ENCODE results near the gene DMGDH. TPM values are rescaled to one million over a fixed set of nuclear protein-coding genes. Genes with fewer than 3 reads are reported as not detected.
A peak's percentile ranks its signal among the peaks of the same experiment; 100 is the strongest.

DMGDH gene
- total RNA-seq, 1 donor from 2014 or later = not detected

- no peak for DNase-seq (ENCODE audit: extremely low read depth, low read depth, low spot score)
Measured at GRCh38 chr5:78979909-78980308, 89.6 kb downstream of the DMGDH start.

GRCh38 chr5:78979117-78979742 lies 90.2 kb downstream of the DMGDH start:
- DNase-seq (ENCODE audit: extremely low read depth, low read depth, low spot score) = no peak

GRCh38 chr5:78975035-78975434 lies 94.4 kb downstream of the DMGDH start:
- DNase-seq (ENCODE audit: extremely low read depth, low read depth, low spot score) = no peak

GRCh38 chr5:78974601-78975000 lies 94.9 kb downstream of the DMGDH start:
- DNase-seq (ENCODE audit: extremely low read depth, low read depth, low spot score) = no peak

- DNase-seq (ENCODE audit: extremely low read depth, low read depth, low spot score) = no peak
Measured at GRCh38 chr5:78974011-78974410, 95.5 kb downstream of the DMGDH start.

- peak; percentile 85 for DNase-seq (ENCODE audit: extremely low read depth, low read depth, low spot score)
Measured at GRCh38 chr5:78972654-78973428, 96.6 kb downstream of the DMGDH start.

GRCh38 chr5:78971998-78972397 lies 97.5 kb downstream of the DMGDH start:
- no peak for DNase-seq (ENCODE audit: extremely low read depth, low read depth, low spot score)

- DNase-seq (ENCODE audit: extremely low read depth, low read depth, low spot score) = no peak
Measured at GRCh38 chr5:78968781-78969180, 100.7 kb downstream of the DMGDH start.

- no peak for DNase-seq (ENCODE audit: extremely low read depth, low read depth, low spot score)
Measured at GRCh38 chr5:78964889-78965288, 104.6 kb downstream of the DMGDH start.

GRCh38 chr5:78961743-78962142 lies 107.7 kb downstream of the DMGDH start:
- DNase-seq (ENCODE audit: extremely low read depth, low read depth, low spot score) = no peak

- DNase-seq (ENCODE audit: extremely low read depth, low read depth, low spot score) = no peak
Measured at GRCh38 chr5:78959767-78960166, 109.7 kb downstream of the DMGDH start.

- DNase-seq (ENCODE audit: extremely low read depth, low read depth, low spot score) = no peak
Measured at GRCh38 chr5:78958672-78959445, 110.6 kb downstream of the DMGDH start.

GRCh38 chr5:78956901-78957300 lies 112.6 kb downstream of the DMGDH start:
- no peak for DNase-seq (ENCODE audit: extremely low read depth, low read depth, low spot score)

- DNase-seq (ENCODE audit: extremely low read depth, low read depth, low spot score) = no peak
Measured at GRCh38 chr5:78953092-78953800, 116.2 kb downstream of the DMGDH start.

Other genes starting within 250 kb of the DMGDH start
- 22.9 and 37.2 TPM in 2 replicates for gene ARSB, start 84.4 kb downstream of the DMGDH start, total RNA-seq
- 0.76 TPM in 1 of 2 replicates, not detected in the other for gene BHMT2, start 93 bp upstream of the DMGDH start, total RNA-seq
- gene BHMT, start 42.1 kb upstream of the DMGDH start, total RNA-seq = not detected in 2 replicates
- gene JMY, start 166.5 kb upstream of the DMGDH start, total RNA-seq = 7.5 and 11.2 TPM in 2 replicates